C4-2B (cell line): ENCODE results near the gene DSCAML1.

Experiments used
- H3K27ac ChIP-seq: fragments of 450-650 bp; 2 replicates; pipeline ENCODE4 v1.5.1; 2017
- ZFX ChIP-seq: fragments of 450-650 bp; IDR thresholded peaks from 2 replicates; pipeline ENCODE4 v1.6.1; 2017
- TF ChIP-seq, protein P1 (sequence below): fragments of 450-650 bp; conservative IDR thresholded peaks from 2 replicates; pipeline ENCODE4 v1.5.1; 2017; ENCODE audit warnings: mild to moderate bottlenecking

DSCAML1 gene

DNA sequence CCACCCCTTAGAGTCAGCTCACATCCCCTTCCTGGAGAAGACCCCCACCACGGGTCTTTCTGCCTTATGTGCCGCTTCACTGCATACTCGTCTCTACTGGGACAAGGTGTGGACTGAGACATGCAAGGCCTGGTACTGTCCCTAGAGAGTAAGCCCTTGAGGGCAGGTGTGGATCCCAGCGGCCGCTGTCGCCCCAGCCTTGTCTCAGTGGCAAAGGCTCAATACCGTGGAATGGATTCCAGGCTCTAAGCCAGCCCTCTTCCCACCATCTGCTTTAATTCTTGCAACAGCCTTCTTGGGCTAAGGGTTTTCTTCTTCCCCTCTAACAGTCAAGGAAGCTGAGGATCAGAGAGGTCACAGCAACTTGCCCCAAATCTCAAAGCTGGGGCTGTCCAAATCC lies 249.1 kb downstream of the DSCAML1 start:
- TF ChIP-seq ZFX = no peak
- TF ChIP-seq, protein P1, sequence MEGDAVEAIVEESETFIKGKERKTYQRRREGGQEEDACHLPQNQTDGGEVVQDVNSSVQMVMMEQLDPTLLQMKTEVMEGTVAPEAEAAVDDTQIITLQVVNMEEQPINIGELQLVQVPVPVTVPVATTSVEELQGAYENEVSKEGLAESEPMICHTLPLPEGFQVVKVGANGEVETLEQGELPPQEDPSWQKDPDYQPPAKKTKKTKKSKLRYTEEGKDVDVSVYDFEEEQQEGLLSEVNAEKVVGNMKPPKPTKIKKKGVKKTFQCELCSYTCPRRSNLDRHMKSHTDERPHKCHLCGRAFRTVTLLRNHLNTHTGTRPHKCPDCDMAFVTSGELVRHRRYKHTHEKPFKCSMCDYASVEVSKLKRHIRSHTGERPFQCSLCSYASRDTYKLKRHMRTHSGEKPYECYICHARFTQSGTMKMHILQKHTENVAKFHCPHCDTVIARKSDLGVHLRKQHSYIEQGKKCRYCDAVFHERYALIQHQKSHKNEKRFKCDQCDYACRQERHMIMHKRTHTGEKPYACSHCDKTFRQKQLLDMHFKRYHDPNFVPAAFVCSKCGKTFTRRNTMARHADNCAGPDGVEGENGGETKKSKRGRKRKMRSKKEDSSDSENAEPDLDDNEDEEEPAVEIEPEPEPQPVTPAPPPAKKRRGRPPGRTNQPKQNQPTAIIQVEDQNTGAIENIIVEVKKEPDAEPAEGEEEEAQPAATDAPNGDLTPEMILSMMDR = no peak
- H3K27ac ChIP-seq = no peak overlapping the region

DNA sequence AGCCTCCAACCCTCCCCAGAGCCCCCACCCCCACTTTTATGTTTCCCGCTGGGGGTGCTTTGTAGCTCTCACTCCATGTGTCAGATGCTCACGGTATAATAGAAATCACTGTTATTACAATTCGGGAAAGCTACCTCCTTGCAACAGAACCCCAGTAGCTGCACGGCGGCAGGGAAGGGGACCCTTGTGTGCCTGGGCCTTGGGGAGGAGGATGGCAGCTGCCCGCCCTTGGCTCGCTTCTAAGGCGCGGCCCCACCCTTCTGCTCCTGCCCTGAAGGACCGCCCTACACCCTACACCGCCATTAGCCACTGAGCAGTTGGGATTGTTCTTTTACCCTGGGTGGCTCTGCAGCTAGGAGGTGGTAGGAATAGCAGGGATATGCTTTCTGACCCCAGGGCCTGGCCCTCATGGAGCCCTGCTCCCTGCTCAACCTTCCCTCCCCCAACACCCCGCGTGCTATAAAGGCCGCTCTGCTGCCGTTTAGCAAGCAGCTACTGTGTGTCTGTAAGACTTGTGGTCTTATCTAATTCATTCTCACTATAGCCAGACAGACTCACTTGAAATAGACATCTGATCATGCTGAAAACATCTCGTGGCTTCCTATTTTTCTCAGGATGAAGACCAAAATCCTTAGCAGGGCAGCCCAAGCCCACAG lies 249.7 kb downstream of the DSCAML1 start:
- no peak overlapping the region for H3K27ac ChIP-seq
- TF ChIP-seq, protein P1 = no peak
- no peak for TF ChIP-seq ZFX

DNA sequence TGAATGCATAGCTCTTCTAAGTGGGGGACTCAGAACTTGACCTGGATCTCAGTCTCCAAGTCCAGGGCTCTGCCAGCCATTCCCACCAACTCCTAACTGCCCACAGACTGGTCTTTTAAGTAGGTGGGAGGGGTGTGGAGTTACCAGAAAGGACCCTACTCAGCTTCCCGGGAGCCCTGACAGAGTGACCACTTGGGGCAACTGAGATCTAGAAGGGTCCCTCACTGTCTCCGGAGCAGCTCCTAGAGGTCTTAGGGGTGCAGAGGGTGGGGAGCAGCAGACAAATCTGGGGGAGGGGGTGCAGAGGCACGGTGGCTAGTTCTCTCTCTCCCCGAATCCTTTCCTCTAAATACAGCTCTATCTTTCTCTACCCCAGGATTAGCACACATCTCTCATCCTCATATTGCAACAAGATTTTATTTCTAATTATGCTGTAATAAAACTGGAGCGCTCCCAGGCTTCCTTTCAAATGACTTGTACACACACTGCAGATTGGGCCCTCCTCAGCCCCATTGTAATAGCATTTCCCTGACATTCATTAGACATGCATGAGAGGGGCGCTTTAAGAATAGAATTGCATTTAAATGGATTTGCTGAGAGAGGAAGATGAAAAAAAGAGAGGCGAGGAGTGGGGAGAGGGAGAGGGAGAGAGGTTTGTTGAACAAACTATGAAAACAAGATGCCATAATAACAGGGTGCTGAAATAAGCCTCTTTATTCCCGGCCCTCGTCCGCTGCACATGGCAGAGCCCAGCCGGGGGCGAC lies 250.4 kb downstream of the DSCAML1 start:
- TF ChIP-seq, protein P1 = no peak
- no peak for TF ChIP-seq ZFX
- H3K27ac ChIP-seq = no peak overlapping the region

DNA sequence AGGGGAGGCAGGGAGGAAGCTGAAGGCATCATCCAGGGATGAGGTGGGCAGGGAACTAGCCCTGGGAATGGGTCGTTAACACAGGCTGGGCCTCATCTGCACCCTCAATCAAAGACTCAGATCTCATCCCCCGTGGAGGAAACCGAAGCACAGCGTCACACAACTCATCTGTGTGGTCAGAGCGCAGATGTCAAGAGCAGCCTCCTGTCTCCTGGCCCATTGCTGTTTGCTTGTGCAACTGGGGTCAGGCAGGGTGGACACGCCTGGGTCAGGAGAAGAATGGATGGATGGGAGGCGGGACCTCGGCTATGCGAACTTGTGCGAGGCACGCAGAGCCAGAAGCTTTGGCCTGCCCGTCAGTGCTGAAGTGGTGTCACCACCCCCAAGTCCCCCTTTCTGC lies 251.3 kb downstream of the DSCAML1 start:
- TF ChIP-seq, protein P1 = no peak

DNA sequence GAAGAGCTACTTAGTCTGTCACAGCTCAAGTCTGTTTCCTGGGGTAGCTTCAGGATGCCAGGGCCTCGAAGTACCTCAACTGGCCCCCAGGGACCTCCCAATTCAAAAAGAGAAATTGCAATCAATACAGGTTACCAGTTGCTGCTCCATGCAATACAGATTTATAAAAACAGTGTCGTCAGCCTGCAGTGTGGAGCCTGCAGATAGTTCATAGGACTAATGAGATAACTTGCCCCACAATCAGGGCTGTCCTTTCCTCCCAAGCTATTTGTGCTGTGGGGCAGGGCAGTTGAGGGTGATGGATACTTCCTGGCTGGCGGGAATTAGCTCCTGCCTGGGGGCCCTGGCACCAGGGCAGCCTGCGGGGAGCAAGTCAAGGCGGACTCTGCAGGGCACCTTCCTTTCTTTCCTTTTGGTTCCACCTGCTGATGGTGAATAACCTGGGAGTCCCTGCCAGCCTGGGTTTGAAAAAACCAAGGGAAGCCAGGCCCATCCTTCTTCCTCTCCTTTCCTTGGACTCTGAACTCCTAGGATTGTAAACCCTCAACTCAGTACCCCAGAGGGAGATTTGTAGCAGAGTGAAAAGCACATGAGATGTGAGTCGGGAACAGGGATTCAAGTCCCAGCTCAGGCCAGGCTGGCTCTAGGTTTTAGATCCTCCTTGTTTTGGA lies 252.8 kb downstream of the DSCAML1 start:
- no peak for TF ChIP-seq ZFX
- TF ChIP-seq, protein P1 = no peak
- no peak overlapping the region for H3K27ac ChIP-seq

More for the DNA sequence above, 251.3 kb downstream of the DSCAML1 start:
- H3K27ac ChIP-seq = no peak overlapping the region

DNA sequence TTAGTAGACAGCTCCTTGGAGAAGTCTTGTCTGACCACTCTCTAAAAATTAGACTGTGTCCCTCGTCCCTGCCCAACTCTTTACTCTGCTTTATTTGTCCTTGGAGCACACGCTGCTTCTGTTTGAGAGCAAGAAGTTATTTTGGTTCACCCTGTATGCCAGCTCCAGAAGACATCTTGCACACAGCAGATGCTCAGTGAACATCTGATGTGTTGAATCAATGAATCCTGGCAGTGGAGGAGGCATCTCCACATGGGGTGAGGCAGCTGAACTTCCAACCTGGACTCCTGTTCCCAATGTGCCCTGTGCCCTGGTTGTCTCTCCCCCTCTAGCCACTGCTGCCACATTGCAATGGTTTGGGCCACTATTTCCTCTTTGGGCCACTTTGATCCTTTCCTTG lies 255.8 kb downstream of the DSCAML1 start:
- TF ChIP-seq, protein P1 = no peak
- no peak for TF ChIP-seq ZFX
- H3K27ac ChIP-seq = no peak overlapping the region
